CD4-positive, alpha-beta T cell treated with Interleukin-1 beta for 1 hour (primary cell): Measurements from ENCODE around the gene PRR29.

Source experiments
- DNase-seq, 2 donors: peaks; one replicate each; pipeline ENCODE4 v3.0.0-alpha.2; 2020 to 2022

Gene PRR29

GRCh38 chr17:64051153-64051552 lies 53.0 kb downstream of the PRR29 start:
- DNase-seq = peak in 1 of 2 donors; percentile 64

- no peak for DNase-seq
Observed at GRCh38 chr17:64053101-64053500, 55.0 kb downstream of the PRR29 start.
